Heart left ventricle (tissue), 13 donors: ENCODE results near the gene HP1BP3.

Experiments used
- CTCF ChIP-seq, 12 donors: fragments of 200-600 bp; sonication (generic) in 4 of 12; IDR thresholded peaks; one replicate each; pipeline versions ENCODE4 v1.5.0 to v1.8.0; 2018 to 2022; ENCODE audit warnings: antibody characterized with exemption in 12 of 12, mild to moderate bottlenecking in 5 of 12
- POLR2A ChIP-seq, 2 donors: fragments of 450-650 bp; IDR thresholded peaks; one replicate each; pipeline ENCODE4 v1.6.1; 2017; ENCODE audit warnings: antibody characterized with exemption in 2 of 2, mild to moderate bottlenecking in 2 of 2, moderate library complexity in 2 of 2
- donor health status: ischemic (EF 13 %, LVEDD 7.1; RV severe dilation, severe dysfunction).
- donor health status: DM: no; HTN: yes; CAD: no.
- donor health status: DM: no; HTN: no; CAD: no.
- donor health status: ischemic (EF 25% LVEDD 6.9; RV normal size, moderate dysfunction).
- donor health status: ischemic (EF 25% LVEDD 5.7; RV mildly dilated, moderate dysfunction).
- donor health status: ischemic (EF 35%, LVEDD 5.7; RV mildly dilated, moderate dysfunction).
- donor health status: nonischemic (EF 11% LVEDD 7.7; RV severe dilation, severe dysfunction).
- donor health status: DM: yes; HTN: yes; CAD: no.
- donor health status: PGD.
- donor health status: ischemic (EF 29% LVEDD 5.4; RV normal size, mild dysfunction).
- donor health status: nonischemic (EF 23%, LVEDD 6.1; RV moderate dilation, normal function).

- TF ChIP-seq POLR2A (IDR thresholded peaks at IDR 0.05) (no peak), CTCF (IDR thresholded peaks at IDR 0.05) (no peak)
Observed at GRCh38 chr1:20700636-20701215, 86.4 kb downstream of the HP1BP3 start.
